ENCODE data around the gene SCYGR2.

SCYGR2 gene

DNA sequence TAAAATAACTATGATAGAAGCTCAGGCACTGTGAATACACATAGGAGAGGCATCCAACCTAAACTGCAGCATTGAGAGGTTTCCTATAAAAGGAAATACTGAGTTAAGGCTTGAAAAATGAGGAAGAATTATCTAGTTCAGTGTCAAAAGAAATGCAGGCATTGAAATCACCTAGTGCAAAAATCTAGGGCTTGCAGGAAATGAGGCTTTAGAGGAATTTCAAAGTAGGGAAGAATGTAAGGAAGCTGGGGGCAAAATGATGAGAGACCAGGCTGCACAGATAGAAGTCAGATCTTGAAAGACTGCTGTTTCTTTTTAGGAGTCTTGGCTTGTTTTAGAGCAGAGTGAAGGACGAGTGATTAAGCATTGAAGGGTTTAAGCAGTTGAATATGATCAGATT lies 28.1 kb upstream of the SCYGR2 start:
- POLR2A ChIA-PET = no interaction called here
- CTCF ChIA-PET = no interaction called here
- no peak overlapping the region for H3K27ac ChIP-seq (ENCODE audit: extremely low read depth, low read depth, low read length)
- H3K9me3 ChIP-seq (ENCODE audit: control insufficient read depth, insufficient read depth, low read depth, low read length) = no peaks in the 10 kb centered on the region
- H3K4me1 ChIP-seq (ENCODE audit: control insufficient read depth, insufficient read depth, low read length) = no peaks in the 10 kb centered on the region
- H3K4me3 ChIP-seq (ENCODE audit: low read depth, low read length) = no peak overlapping the region
- H3K36me3 ChIP-seq (ENCODE audit: control insufficient read depth in 2 of 2, insufficient read depth in 1 of 2, low read length in 2 of 2) = no peaks in the 10 kb centered on the region
- TF ChIP-seq, protein P1, sequence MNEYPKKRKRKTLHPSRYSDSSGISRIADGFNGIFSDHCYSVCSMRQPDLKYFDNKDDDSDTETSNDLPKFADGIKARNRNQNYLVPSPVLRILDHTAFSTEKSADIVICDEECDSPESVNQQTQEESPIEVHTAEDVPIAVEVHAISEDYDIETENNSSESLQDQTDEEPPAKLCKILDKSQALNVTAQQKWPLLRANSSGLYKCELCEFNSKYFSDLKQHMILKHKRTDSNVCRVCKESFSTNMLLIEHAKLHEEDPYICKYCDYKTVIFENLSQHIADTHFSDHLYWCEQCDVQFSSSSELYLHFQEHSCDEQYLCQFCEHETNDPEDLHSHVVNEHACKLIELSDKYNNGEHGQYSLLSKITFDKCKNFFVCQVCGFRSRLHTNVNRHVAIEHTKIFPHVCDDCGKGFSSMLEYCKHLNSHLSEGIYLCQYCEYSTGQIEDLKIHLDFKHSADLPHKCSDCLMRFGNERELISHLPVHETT (tag by site-specific recombination; IDR thresholded peaks at IDR 0.05) = no peak
- TF ChIP-seq SCRT2 (tag by site-specific recombination; IDR thresholded peaks at IDR 0.05) = no peak
- no peak for TF ChIP-seq ZFP3 (tag by site-specific recombination; IDR thresholded peaks at IDR 0.05; ENCODE audit: low read depth)
- no peak for TF ChIP-seq PRDM1 (tag by site-specific recombination; IDR thresholded peaks at IDR 0.05)
- no peak for TF ChIP-seq ZNF555 (tag by site-specific recombination; conservative IDR thresholded peaks at IDR 0.05)
- no peak for TF ChIP-seq FEZF1 (tag by site-specific recombination; IDR thresholded peaks at IDR 0.05)
- TF ChIP-seq ZNF785 (tag by site-specific recombination; IDR thresholded peaks at IDR 0.05) = no peak
- TF ChIP-seq, protein P2, sequence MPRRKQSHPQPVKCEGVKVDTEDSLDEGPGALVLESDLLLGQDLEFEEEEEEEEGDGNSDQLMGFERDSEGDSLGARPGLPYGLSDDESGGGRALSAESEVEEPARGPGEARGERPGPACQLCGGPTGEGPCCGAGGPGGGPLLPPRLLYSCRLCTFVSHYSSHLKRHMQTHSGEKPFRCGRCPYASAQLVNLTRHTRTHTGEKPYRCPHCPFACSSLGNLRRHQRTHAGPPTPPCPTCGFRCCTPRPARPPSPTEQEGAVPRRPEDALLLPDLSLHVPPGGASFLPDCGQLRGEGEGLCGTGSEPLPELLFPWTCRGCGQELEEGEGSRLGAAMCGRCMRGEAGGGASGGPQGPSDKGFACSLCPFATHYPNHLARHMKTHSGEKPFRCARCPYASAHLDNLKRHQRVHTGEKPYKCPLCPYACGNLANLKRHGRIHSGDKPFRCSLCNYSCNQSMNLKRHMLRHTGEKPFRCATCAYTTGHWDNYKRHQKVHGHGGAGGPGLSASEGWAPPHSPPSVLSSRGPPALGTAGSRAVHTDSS (tag by site-specific recombination; IDR thresholded peaks at IDR 0.05) = no peak
- no peak for TF ChIP-seq ZNF660 (tag by site-specific recombination; IDR thresholded peaks at IDR 0.05)
- no peak for TF ChIP-seq ZNF654 (tag by site-specific recombination; IDR thresholded peaks at IDR 0.05; ENCODE audit: low read depth)
- no peak for TF ChIP-seq ZNF140 (tag by site-specific recombination; IDR thresholded peaks at IDR 0.05)
- TF ChIP-seq, protein P3, sequence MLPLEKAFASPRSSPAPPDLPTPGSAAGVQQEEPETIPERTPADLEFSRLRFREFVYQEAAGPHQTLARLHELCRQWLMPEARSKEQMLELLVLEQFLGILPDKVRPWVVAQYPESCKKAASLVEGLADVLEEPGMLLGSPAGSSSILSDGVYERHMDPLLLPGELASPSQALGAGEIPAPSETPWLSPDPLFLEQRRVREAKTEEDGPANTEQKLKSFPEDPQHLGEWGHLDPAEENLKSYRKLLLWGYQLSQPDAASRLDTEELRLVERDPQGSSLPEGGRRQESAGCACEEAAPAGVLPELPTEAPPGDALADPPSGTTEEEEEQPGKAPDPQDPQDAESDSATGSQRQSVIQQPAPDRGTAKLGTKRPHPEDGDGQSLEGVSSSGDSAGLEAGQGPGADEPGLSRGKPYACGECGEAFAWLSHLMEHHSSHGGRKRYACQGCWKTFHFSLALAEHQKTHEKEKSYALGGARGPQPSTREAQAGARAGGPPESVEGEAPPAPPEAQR (tag by site-specific recombination; IDR thresholded peaks at IDR 0.05) = no peak
- TF ChIP-seq GFI1B (tag by site-specific recombination; IDR thresholded peaks at IDR 0.05) = no peak
- TF ChIP-seq, protein P4, sequence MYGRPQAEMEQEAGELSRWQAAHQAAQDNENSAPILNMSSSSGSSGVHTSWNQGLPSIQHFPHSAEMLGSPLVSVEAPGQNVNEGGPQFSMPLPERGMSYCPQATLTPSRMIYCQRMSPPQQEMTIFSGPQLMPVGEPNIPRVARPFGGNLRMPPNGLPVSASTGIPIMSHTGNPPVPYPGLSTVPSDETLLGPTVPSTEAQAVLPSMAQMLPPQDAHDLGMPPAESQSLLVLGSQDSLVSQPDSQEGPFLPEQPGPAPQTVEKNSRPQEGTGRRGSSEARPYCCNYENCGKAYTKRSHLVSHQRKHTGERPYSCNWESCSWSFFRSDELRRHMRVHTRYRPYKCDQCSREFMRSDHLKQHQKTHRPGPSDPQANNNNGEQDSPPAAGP (tag by site-specific recombination; IDR thresholded peaks at IDR 0.05) = no peak
- TF ChIP-seq, protein P5, sequence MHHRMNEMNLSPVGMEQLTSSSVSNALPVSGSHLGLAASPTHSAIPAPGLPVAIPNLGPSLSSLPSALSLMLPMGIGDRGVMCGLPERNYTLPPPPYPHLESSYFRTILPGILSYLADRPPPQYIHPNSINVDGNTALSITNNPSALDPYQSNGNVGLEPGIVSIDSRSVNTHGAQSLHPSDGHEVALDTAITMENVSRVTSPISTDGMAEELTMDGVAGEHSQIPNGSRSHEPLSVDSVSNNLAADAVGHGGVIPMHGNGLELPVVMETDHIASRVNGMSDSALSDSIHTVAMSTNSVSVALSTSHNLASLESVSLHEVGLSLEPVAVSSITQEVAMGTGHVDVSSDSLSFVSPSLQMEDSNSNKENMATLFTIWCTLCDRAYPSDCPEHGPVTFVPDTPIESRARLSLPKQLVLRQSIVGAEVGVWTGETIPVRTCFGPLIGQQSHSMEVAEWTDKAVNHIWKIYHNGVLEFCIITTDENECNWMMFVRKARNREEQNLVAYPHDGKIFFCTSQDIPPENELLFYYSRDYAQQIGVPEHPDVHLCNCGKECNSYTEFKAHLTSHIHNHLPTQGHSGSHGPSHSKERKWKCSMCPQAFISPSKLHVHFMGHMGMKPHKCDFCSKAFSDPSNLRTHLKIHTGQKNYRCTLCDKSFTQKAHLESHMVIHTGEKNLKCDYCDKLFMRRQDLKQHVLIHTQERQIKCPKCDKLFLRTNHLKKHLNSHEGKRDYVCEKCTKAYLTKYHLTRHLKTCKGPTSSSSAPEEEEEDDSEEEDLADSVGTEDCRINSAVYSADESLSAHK (tag by site-specific recombination; IDR thresholded peaks at IDR 0.05) = no peak
- no peak for TF ChIP-seq ZNF664 (tag by site-specific recombination; IDR thresholded peaks at IDR 0.05)

DNA sequence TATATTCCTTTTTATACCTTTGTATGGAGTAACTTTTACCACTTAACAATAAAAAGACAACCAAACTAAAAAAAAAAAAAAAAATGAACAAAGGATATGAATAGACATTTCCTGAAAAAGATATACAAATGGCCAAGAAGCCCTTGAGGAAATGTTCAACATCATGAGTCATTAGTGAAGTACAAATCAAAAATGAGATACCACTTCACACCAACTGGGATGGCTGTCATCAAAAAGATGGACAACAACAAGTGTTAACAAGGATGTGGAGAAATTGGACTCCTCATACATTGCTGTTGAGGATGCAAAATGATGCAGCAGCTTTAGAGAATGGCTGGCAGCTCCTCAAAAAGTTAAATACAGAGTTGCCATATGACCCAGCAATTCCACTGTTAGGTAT lies 22.6 kb upstream of the SCYGR2 start:
- POLR2A ChIA-PET = no interaction called here
- TF ChIP-seq ZNF473 (tag by site-specific recombination; IDR thresholded peaks at IDR 0.05) = no peak
- TF ChIP-seq, protein P6, sequence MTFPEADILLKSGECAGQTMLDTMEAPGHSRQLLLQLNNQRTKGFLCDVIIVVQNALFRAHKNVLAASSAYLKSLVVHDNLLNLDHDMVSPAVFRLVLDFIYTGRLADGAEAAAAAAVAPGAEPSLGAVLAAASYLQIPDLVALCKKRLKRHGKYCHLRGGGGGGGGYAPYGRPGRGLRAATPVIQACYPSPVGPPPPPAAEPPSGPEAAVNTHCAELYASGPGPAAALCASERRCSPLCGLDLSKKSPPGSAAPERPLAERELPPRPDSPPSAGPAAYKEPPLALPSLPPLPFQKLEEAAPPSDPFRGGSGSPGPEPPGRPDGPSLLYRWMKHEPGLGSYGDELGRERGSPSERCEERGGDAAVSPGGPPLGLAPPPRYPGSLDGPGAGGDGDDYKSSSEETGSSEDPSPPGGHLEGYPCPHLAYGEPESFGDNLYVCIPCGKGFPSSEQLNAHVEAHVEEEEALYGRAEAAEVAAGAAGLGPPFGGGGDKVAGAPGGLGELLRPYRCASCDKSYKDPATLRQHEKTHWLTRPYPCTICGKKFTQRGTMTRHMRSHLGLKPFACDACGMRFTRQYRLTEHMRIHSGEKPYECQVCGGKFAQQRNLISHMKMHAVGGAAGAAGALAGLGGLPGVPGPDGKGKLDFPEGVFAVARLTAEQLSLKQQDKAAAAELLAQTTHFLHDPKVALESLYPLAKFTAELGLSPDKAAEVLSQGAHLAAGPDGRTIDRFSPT (tag by site-specific recombination; IDR thresholded peaks at IDR 0.05) = no peak
- TF ChIP-seq ZNF621 (tag by site-specific recombination; IDR thresholded peaks at IDR 0.05) = no peak
- TF ChIP-seq ZNF544 (tag by site-specific recombination; IDR thresholded peaks at IDR 0.05) = no peak
- TF ChIP-seq ZNF133 (tag by site-specific recombination; IDR thresholded peaks at IDR 0.05) = no peak
- no peak for TF ChIP-seq ZNF121 (tag by site-specific recombination; IDR thresholded peaks at IDR 0.05)
- no peak for TF ChIP-seq ZSCAN23 (tag by site-specific recombination; IDR thresholded peaks at IDR 0.05)
- no peak for TF ChIP-seq ZNF214 (tag by site-specific recombination; IDR thresholded peaks at IDR 0.05; ENCODE audit: borderline replicate concordance)
- no peaks in the 10 kb centered on the region; the same call in 1 of the 2 replicates for H3K4me1 ChIP-seq (ENCODE audit: control insufficient read depth, insufficient read depth, low read length)
- no peak overlapping the region for H3K4me3 ChIP-seq (ENCODE audit: low read depth, low read length)
- no peaks in the 10 kb centered on the region for H3K36me3 ChIP-seq (ENCODE audit: control insufficient read depth in 2 of 2, insufficient read depth in 1 of 2, low read length in 2 of 2)
- no peak overlapping the region for H3K27ac ChIP-seq (ENCODE audit: extremely low read depth, low read depth, low read length)
- H3K9me3 ChIP-seq (ENCODE audit: control insufficient read depth, insufficient read depth, low read depth, low read length) = no peaks in the 10 kb centered on the region
- CTCF ChIA-PET = interaction anchor here (0.6 kb wide), 1 partner anchor 169 kb away, joined by 3 read pairs; no protein-coding TSS in a partner anchor

All from HEK293 (cell line).